Esophagus (tissue), 2 donors: ENCODE results near the gene ETV6. TPM values are rescaled to one million over a fixed set of nuclear protein-coding genes. Genes with fewer than 3 reads are reported as not detected.

Experiments
- H3K27ac ChIP-seq, 2 donors: one replicate each; pipeline ENCODE4 v1.5.1; 2013; ENCODE audit warnings: low read depth in 2 of 2, mild to moderate bottlenecking in 2 of 2, inconsistent platforms in 1 of 2, low read length in 1 of 2, moderate library complexity in 1 of 2
- H3K27me3 ChIP-seq, 2 donors: one replicate each; pipeline ENCODE4 v1.6.1; 2013; ENCODE audit warnings: low read length in 2 of 2, control low read depth in 1 of 2, mild to moderate bottlenecking in 1 of 2; ENCODE audit not compliant: insufficient read depth in 2 of 2, control insufficient read depth in 1 of 2
- H3K36me3 ChIP-seq, 2 donors: one replicate each; pipeline ENCODE4 v1.6.1; 2013; ENCODE audit warnings: low read length in 1 of 2; ENCODE audit not compliant: control insufficient read depth in 2 of 2, insufficient read depth in 2 of 2
- H3K4me1 ChIP-seq, 2 donors: one replicate each; pipeline ENCODE4 v1.6.1; 2013; ENCODE audit warnings: low read length in 1 of 2; ENCODE audit not compliant: control insufficient read depth in 2 of 2, insufficient read depth in 2 of 2
- H3K4me3 ChIP-seq, 2 donors: one replicate each; pipeline ENCODE4 v1.5.1; 2013; ENCODE audit warnings: low read length in 2 of 2, mild to moderate bottlenecking in 2 of 2, low read depth in 1 of 2, moderate library complexity in 1 of 2
- H3K9me3 ChIP-seq, 2 donors: one replicate each; pipeline ENCODE4 v1.6.1; 2013; ENCODE audit warnings: mild to moderate bottlenecking in 2 of 2, low read depth in 1 of 2, low read length in 1 of 2, moderate library complexity in 1 of 2; ENCODE audit not compliant: control insufficient read depth in 2 of 2, insufficient read depth in 1 of 2
- WGBS, 2 donors: extraction: QIAGEN DNeasy Blood & Tissue Kit; methylation state at CpG; one replicate each; pipeline ENCODE4 v1.1.7; 2013; 5-methylcytosine and 5-hydroxymethylcytosine counted together
- polyA plus RNA-seq, 2 donors: library from polyadenylated mRNA; stranded (reverse); fragments of 200-250 nt; gene quantifications; one replicate each; pipeline ENCODE4 v1.2.3, GENCODE V29; 2013
- donor health status: healthy with polysubstance abuse.
- donor health status: Bipolar disorder and iron deficiency.

Gene ETV6
- polyA plus RNA-seq, 2 donors, result 5.4 to 5.6 TPM

DNA sequence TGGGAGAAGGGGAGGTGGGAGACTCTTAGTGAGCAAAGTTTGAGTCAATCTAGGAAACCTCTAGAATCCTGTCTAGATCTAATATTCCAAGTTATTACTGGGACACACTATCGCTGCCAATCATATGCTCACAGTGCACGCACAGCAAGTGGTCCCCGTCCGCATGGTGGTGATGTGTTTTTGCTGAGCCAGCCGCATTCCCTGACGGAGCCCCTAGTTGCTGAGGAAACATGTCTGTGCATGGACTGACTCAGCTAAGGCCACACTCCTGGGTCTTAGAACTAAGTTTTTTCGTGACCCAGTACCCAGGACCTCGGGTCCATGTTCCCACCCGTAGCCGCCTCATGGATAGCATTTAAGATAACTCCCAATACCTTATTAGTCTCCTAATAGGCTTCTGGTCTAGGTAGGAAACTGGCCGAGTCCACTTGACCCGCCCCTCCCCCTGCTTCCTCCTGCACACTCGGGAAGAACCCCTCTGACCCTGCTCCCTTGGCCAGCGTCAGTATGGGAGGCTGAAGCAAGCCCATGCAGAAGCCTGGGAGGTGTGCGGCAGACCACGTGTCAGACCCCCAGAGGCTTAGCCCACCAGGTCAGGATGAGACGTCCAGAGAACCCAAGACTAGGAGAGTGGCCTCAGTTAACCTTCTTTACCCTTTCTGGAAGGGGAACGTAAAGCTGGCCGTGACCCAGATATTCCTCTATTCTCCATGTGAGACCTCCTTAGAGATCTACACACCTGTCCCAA lies 200.5 kb downstream of the ETV6 start:
- WGBS, 2 donors, result 93 to 96% methylated on average over 19 of the region's 19 CpGs
- Histone ChIP-seq H3K27ac (no peak overlapping the region), H3K27me3 (no peaks in the 10 kb centered on the region), H3K36me3 (peaks cover 11 to 14% of the 10 kb centered on the region in 2 donors), H3K4me1 (no peaks in the 10 kb centered on the region), H3K9me3 (no peaks in the 10 kb centered on the region), H3K4me3 (no peak overlapping the region)

GRCh38 chr12:11853126-11853525 lies 203.7 kb downstream of the ETV6 start:
- Histone ChIP-seq H3K4me3 (no peak overlapping the region), H3K9me3 (no peaks in the 10 kb centered on the region), H3K4me1 (no peaks in the 10 kb centered on the region), H3K36me3 (peaks cover 13 to 14% of the 10 kb centered on the region in 2 donors), H3K27me3 (no peaks in the 10 kb centered on the region), H3K27ac (no peak overlapping the region)
- WGBS, 2 donors, result 69 to 86% methylated on average over 12 of the region's 12 CpGs

- Histone ChIP-seq H3K27me3 (no peaks in the 10 kb centered on the region), H3K4me1 (no peaks in the 10 kb centered on the region), H3K4me3 (no peak overlapping the region), H3K27ac (no peak overlapping the region), H3K9me3 (no peaks in the 10 kb centered on the region), H3K36me3 (peaks cover 14 to 16% of the 10 kb centered on the region in 2 donors)
- 92% methylated on average over 13 of the region's 13 CpGs for WGBS, 2 donors
Measured at GRCh38 chr12:11854011-11854499, 204.6 kb downstream of the ETV6 start.

DNA sequence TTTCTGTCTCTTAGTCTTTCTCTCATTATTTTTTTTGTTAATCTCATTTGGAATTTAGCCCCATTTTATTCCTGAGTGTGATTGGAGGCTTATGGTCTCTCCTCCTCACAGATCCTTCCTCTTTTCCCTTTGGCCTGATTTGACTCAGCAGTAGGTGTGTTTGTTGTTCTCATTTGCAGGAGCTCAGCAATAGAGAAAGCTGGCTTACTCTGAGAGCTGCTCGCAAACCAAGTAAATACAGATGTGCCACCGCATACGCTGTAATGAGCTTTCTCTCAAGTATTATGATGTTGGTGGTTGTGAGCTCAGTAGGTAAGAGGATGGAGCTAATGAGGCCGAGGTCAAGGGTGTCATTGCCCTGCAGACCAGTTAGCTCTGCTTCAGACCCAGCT lies 206.5 kb downstream of the ETV6 start:
- no peak overlapping the region for H3K4me3 ChIP-seq
- peaks cover 6 to 18% of the 10 kb centered on the region in 2 donors for H3K36me3 ChIP-seq
- no peak overlapping the region for H3K27ac ChIP-seq
- 79 to 80% methylated on average over 4 of the region's 4 CpGs for WGBS, 2 donors
- H3K4me1 ChIP-seq, result peaks cover 0 to under 1% of the 10 kb centered on the region in 2 donors
- H3K27me3 ChIP-seq, result no peaks in the 10 kb centered on the region
- H3K9me3 ChIP-seq, result no peaks in the 10 kb centered on the region

- Histone ChIP-seq H3K27ac (no peak overlapping the region), H3K4me3 (no peak overlapping the region), H3K36me3 (peaks cover 5 to 21% of the 10 kb centered on the region in 2 donors), H3K4me1 (peaks cover 5 to 6% of the 10 kb centered on the region in 2 donors), H3K27me3 (no peaks in the 10 kb centered on the region), H3K9me3 (no peaks in the 10 kb centered on the region)
- WGBS, 2 donors, result 78 to 80% methylated on average over 7 of the region's 7 CpGs
Measured at GRCh38 chr12:11856971-11857370, 207.5 kb downstream of the ETV6 start.

DNA sequence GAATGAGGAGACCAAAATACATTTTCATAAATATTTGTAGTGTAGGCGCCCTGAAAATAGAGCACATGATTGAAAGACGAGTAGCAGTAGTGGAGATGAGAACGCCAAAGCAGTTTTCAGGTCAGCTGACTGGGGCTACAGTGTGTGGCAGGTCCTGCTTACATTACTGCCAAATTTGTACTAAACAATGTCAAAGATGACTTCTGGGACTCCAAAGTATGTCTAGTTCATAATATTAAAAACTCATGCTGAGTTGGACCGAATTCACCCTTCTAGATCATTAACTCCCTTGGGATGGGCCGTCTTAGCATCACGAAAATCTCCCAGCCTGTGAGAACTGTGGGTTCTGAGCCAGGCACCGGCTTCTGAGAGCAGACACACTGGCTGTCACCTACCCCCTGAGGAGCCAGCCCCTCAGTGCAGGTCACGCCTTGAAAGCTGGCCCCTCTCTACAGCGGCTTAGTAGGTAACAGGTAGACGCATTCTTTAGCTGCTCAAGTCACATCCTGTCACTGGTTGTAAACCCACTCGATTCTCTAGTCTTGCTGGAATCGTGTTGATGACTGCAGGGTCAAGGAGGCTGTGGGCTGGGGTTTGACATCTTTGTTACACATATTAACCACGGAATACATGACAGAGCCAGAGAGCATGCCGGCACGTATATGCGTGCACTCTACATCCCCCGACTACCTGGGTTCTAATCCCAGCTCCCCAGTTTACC lies 210.4 kb downstream of the ETV6 start:
- 83 to 87% methylated on average over 17 of the region's 17 CpGs for WGBS, 2 donors
- Histone ChIP-seq H3K36me3 (peaks cover 0 to 14% of the 10 kb centered on the region in 2 donors), H3K4me3 (no peak overlapping the region), H3K27me3 (no peaks in the 10 kb centered on the region), H3K9me3 (no peaks in the 10 kb centered on the region), H3K4me1 (peaks cover 5 to 6% of the 10 kb centered on the region in 2 donors), H3K27ac (peak overlapping the region in 1 of 2 donors; percentile 64)

DNA sequence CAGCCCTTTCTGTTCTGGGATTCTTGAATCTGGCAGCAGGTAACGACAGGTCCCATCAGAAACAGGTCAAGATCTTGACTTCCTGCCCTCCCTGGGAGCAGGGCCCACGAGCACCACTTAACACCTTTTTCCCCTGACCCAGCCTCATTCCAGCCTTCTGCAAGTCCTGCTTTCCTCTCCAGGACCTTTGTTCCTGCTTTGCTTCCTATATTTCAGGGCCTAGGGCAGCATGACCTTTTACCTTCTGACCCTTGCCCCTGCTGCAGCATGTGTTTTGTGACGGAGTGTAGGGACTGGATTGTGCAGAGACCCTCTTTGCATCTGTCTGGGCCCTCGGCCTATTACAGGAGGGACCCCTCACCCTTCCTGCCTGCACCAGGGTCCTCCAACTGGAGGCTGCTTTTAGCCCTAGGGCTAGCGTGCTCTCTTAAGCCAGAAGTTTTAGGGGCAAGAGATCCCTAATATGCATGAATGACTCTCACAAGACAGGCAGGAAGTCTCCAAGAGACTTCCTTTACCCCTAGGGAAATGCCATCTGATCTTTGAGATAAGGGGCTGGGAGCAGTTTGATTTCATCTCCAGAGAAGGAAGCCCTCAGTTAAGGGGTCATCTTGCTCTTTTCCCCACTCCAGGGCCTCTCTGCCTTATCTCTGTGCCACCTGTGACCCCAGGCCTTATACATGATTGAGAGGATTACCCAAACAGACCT lies 211.8 kb downstream of the ETV6 start:
- Histone ChIP-seq H3K4me1 (peaks cover 5 to 6% of the 10 kb centered on the region in 2 donors), H3K27me3 (no peaks in the 10 kb centered on the region), H3K36me3 (peaks cover 0 to 14% of the 10 kb centered on the region in 2 donors), H3K9me3 (no peaks in the 10 kb centered on the region), H3K27ac (peak overlapping the region in 1 of 2 donors; percentile 46), H3K4me3 (no peak overlapping the region)
- WGBS, 2 donors, result 58 to 65% methylated on average over 5 of the region's 5 CpGs

DNA sequence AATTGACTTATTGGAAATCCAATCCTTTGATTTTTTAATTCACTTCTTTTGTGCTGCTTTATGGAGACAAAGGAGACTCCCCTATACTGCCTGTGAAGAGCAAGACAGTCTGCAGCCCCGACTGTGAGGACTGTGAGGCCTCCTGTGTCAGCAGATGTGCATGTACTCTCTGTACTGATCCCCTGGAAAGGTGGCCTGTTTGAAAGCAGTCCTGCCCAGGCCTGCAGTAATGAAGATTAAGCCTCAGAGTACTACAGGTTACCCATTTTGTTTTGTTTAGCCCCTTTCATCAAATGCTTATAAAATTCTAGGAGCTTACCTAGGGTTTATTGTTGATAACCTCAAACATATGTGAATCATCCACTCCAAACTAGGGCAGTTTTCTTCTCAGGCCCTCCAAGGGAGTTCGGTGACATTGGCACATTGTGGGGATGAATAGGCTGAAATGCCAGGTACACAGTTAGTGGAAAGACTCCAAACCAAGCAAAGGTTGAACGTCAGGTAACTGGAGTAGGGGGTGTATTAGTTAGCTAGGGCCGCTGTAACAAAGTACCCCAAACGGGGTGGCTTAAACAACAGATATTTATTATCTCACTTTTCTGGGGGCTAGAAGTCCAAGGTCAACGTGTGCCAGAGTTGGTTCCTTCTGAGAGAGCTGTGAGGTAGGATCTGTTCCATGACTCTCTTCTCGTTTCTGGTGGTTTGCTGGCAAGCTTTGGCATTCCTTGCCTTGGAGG lies 212.6 kb downstream of the ETV6 start:
- H3K27ac ChIP-seq, result peak overlapping the region; percentile 62 to 73
- no peaks in the 10 kb centered on the region for H3K27me3 ChIP-seq
- H3K9me3 ChIP-seq, result no peaks in the 10 kb centered on the region
- peaks cover 0 to 14% of the 10 kb centered on the region in 2 donors for H3K36me3 ChIP-seq
- H3K4me1 ChIP-seq, result peaks cover 5 to 6% of the 10 kb centered on the region in 2 donors
- no peak overlapping the region for H3K4me3 ChIP-seq
- WGBS, 2 donors, result 71 to 77% methylated on average over 7 of the region's 7 CpGs

DNA sequence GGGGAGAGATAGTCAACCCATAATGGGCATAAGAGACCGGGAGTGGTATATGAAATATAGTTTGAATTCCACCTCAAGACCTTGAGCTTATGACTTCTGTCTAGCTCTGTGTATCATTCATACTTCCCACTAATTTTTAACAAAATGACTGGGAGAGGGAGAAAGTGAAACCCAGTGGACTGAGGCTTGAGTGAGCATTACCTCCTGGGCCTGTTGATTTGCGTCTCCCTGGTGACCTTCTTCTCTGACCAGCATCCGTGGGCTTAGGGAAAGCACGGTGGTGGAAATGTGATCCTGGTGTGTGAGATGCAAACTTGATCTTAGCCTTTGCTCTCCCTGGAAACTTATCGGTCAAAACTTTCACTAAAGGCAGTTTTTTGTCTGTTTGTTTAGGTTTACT lies 213.3 kb downstream of the ETV6 start:
- 51 to 55% methylated on average over 5 of the region's 5 CpGs for WGBS, 2 donors

More for the DNA sequence above, 213.3 kb downstream of the ETV6 start:
- Histone ChIP-seq H3K4me3 (no peak overlapping the region), H3K36me3 (peaks cover 0 to 10% of the 10 kb centered on the region in 2 donors), H3K27me3 (no peaks in the 10 kb centered on the region), H3K9me3 (no peaks in the 10 kb centered on the region), H3K4me1 (peaks cover 5 to 6% of the 10 kb centered on the region in 2 donors), H3K27ac (peak overlapping the region; percentile 37 to 73)
